ENCODE results near the gene HSPBP1. TPM values are rescaled to one million over a fixed set of nuclear protein-coding genes. Genes with fewer than 3 reads are reported as not detected.

Gene HSPBP1
- total and polyA plus RNA-seq, 2 of the 13 experiments (the other 11 are each of a cell fraction or from before 2014, with no cell fraction given), result 22.3 to 33.7 TPM

DNA sequence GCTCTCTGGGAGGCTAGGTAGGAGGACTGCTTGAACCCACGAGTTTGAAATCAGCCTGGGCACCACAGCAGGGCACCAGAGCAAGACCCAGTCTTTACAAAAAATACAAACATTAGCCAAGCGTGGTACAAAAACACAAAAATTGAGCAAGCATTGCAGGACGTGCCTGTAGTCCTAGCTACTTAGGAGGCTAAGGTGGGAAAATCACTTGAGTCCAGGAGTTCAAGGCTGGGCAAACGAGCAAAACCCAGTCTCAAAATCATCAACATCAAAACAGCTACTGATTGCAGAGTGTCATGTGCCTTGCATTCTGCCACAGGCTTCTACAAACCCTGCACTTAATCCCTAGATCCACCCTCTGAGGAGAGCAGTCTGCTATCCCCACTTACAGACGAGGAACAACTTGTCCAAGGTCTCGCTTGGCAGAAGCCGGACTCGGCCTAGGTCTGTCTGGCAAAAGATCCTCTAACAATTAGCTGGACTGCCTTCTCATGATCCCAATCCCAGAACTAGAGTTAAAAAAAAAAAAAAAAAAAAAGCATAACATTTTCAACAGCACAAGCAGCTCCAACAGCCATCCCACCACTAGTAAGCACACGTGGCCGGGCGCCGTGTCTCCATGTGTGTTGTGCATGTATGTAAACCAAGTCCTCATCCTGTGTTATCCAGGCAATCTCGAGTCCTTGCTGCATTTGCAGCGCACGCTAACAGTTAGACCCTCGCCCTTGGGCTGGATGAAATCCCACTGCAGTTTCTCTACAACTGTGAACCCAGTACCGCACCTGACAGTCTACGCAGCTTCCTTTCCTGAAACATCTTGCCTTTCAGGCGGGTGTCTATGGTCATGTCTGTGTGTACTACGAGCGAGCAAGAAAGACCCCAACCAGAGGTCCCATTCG, 23.1 kb downstream of the HSPBP1 start (continued):
- TF ChIP-seq, protein P1, sequence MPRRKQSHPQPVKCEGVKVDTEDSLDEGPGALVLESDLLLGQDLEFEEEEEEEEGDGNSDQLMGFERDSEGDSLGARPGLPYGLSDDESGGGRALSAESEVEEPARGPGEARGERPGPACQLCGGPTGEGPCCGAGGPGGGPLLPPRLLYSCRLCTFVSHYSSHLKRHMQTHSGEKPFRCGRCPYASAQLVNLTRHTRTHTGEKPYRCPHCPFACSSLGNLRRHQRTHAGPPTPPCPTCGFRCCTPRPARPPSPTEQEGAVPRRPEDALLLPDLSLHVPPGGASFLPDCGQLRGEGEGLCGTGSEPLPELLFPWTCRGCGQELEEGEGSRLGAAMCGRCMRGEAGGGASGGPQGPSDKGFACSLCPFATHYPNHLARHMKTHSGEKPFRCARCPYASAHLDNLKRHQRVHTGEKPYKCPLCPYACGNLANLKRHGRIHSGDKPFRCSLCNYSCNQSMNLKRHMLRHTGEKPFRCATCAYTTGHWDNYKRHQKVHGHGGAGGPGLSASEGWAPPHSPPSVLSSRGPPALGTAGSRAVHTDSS (CRISPR knock-in tag; conservative IDR thresholded peaks at IDR 0.05), result no peak
- TF ChIP-seq ZNF33B (CRISPR knock-in tag; IDR thresholded peaks at IDR 0.05) (no peak), ETV6 (CRISPR knock-in tag; conservative IDR thresholded peaks at IDR 0.05) (no peak), XBP1 (CRISPR knock-in tag; IDR thresholded peaks at IDR 0.05) (no peak), ZNF251 (CRISPR knock-in tag; IDR thresholded peaks at IDR 0.05) (no peak), HDAC2 (CRISPR knock-in tag; IDR thresholded peaks at IDR 0.05) (peak; percentile 68), ATAD3A (CRISPR knock-in tag; IDR thresholded peaks at IDR 0.05) (no peak), ZNF790 (CRISPR knock-in tag; IDR thresholded peaks at IDR 0.05; ENCODE audit: borderline replicate concordance) (no peak), SMAD3 (CRISPR knock-in tag; IDR thresholded peaks at IDR 0.05) (no peak), STAT5B (CRISPR knock-in tag; IDR thresholded peaks at IDR 0.05) (no peak), ZNF234 (CRISPR knock-in tag; conservative IDR thresholded peaks at IDR 0.05) (no peak), JARID2 (CRISPR knock-in tag; IDR thresholded peaks at IDR 0.05; ENCODE audit: insufficient replicate concordance) (no peak), MAFK (conservative IDR thresholded peaks at IDR 0.05 in 1 of 2, IDR thresholded peaks at IDR 0.05 in 1 of 2; ENCODE audit: low read length in 2 of 2) (no peak), ZNF543 (CRISPR knock-in tag; IDR thresholded peaks at IDR 0.05) (no peak), RBM39 (IDR thresholded peaks at IDR 0.05; ENCODE audit: low read depth, low read length, poor library complexity, severe bottlenecking) (no peak)
- TF ChIP-seq, protein P2, sequence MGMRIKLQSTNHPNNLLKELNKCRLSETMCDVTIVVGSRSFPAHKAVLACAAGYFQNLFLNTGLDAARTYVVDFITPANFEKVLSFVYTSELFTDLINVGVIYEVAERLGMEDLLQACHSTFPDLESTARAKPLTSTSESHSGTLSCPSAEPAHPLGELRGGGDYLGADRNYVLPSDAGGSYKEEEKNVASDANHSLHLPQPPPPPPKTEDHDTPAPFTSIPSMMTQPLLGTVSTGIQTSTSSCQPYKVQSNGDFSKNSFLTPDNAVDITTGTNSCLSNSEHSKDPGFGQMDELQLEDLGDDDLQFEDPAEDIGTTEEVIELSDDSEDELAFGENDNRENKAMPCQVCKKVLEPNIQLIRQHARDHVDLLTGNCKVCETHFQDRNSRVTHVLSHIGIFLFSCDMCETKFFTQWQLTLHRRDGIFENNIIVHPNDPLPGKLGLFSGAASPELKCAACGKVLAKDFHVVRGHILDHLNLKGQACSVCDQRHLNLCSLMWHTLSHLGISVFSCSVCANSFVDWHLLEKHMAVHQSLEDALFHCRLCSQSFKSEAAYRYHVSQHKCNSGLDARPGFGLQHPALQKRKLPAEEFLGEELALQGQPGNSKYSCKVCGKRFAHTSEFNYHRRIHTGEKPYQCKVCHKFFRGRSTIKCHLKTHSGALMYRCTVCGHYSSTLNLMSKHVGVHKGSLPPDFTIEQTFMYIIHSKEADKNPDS (CRISPR knock-in tag; IDR thresholded peaks at IDR 0.05), result no peak
- TF ChIP-seq, protein P3, sequence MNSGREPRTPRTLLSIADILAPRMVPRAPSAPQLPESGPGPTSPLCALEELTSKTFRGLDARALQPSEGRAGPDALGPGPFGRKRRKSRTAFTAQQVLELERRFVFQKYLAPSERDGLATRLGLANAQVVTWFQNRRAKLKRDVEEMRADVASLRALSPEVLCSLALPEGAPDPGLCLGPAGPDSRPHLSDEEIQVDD (CRISPR knock-in tag; IDR thresholded peaks at IDR 0.05; ENCODE audit: borderline replicate concordance), result no peak
- TF ChIP-seq, protein P4, sequence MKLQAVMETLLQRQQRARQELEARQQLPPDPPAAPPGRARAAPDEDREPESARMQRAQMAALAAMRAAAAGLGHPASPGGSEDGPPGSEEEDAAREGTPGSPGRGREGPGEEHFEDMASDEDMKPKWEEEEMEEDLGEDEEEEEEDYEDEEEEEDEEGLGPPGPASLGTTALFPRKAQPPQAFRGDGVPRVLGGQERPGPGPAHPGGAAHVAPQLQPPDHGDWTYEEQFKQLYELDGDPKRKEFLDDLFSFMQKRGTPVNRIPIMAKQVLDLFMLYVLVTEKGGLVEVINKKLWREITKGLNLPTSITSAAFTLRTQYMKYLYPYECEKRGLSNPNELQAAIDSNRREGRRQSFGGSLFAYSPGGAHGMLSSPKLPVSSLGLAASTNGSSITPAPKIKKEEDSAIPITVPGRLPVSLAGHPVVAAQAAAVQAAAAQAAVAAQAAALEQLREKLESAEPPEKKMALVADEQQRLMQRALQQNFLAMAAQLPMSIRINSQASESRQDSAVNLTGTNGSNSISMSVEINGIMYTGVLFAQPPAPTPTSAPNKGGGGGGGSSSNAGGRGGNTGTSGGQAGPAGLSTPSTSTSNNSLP (IDR thresholded peaks at IDR 0.05; ENCODE audit: low read depth, low read length), result no peak
- TF ChIP-seq, protein P5, sequence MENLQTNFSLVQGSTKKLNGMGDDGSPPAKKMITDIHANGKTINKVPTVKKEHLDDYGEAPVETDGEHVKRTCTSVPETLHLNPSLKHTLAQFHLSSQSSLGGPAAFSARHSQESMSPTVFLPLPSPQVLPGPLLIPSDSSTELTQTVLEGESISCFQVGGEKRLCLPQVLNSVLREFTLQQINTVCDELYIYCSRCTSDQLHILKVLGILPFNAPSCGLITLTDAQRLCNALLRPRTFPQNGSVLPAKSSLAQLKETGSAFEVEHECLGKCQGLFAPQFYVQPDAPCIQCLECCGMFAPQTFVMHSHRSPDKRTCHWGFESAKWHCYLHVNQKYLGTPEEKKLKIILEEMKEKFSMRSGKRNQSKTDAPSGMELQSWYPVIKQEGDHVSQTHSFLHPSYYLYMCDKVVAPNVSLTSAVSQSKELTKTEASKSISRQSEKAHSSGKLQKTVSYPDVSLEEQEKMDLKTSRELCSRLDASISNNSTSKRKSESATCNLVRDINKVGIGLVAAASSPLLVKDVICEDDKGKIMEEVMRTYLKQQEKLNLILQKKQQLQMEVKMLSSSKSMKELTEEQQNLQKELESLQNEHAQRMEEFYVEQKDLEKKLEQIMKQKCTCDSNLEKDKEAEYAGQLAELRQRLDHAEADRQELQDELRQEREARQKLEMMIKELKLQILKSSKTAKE (CRISPR knock-in tag; IDR thresholded peaks at IDR 0.05; ENCODE audit: borderline replicate concordance), result no peak
- TF ChIP-seq, protein P6, sequence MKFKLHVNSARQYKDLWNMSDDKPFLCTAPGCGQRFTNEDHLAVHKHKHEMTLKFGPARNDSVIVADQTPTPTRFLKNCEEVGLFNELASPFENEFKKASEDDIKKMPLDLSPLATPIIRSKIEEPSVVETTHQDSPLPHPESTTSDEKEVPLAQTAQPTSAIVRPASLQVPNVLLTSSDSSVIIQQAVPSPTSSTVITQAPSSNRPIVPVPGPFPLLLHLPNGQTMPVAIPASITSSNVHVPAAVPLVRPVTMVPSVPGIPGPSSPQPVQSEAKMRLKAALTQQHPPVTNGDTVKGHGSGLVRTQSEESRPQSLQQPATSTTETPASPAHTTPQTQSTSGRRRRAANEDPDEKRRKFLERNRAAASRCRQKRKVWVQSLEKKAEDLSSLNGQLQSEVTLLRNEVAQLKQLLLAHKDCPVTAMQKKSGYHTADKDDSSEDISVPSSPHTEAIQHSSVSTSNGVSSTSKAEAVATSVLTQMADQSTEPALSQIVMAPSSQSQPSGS (CRISPR knock-in tag; IDR thresholded peaks at IDR 0.05), result no peak

Data from HepG2 (cell line).